HepG2 (cell line): ENCODE measurements around the gene MAMLD1. TPM values are rescaled to one million over a fixed set of nuclear protein-coding genes. Genes with fewer than 3 reads are reported as not detected.

Experiments used
- ATAC-seq: fragments of 200-7000 bp; cut with Tn5 transposase; 3 replicates; pipeline ENCODE4 v1.9.1; 2020; ENCODE audit warnings: mild to moderate bottlenecking, moderate library complexity
- BruUV-seq: library from RNA; stranded (reverse); fragments of 400-500 nt; replicated peaks from 2 replicates; lab custom pipeline; 2021; lab: Mats Ljungman, UMichigan
- CTCF ChIA-PET: fragments of 300-600 bp; formaldehyde crosslinking; extraction: SDS; loops from one replicate; lab custom pipeline; 2021; ENCODE audit warnings: low total read pairs, inconsistent platforms, low intra/inter-chr PET ratio; lab: Yijun Ruan, JAX
- POLR2A ChIA-PET: fragments of 350-600 bp; sonication (Branson Sonifier 250); formaldehyde crosslinking; loops from one replicate; lab custom pipeline; 2020; ENCODE audit warnings: antibody characterized with exemption, inconsistent platforms; lab: Yijun Ruan, JAX
- DNase-seq: peaks from one replicate; pipeline ENCODE4 v3.0.0-alpha.2; 2015; ENCODE audit warnings: low spot score
- FAIRE-seq: peaks from 3 replicates; lab custom pipeline; 2011; peaks lifted over from hg19 to GRCh38; lab: Jason Lieb, UNC
- H2AFZ ChIP-seq: one replicate; pipeline ENCODE4 v1.6.1; 2011; ENCODE audit warnings: low read length, inconsistent platforms
- H3K27ac ChIP-seq: fragments of 300-600 bp; 3 replicates; pipeline ENCODE4 v1.8.0; 2011; ENCODE audit warnings: mixed run types, mild to moderate bottlenecking, mixed read lengths, low read length, inconsistent platforms; ENCODE audit not compliant: insufficient read depth; ENCODE audit errors: extremely low read length
- H3K27me3 ChIP-seq, 2 experiments: fragments of 200-600 bp in 1 of 2; 2 replicates in 1 of 2; 3 replicates in 1 of 2; pipeline versions ENCODE4 v1.6.0 to v1.8.0; 2011; ENCODE audit warnings: low read length in 2 of 2, mild to moderate bottlenecking in 2 of 2, moderate library complexity in 2 of 2, inconsistent platforms in 1 of 2; ENCODE audit not compliant: insufficient read depth in 2 of 2, control insufficient read depth in 1 of 2
- H3K36me3 ChIP-seq, 2 experiments: fragments of 200-600 bp in 1 of 2; replicated peaks in 1 of 2; 2 replicates in 1 of 2; 3 replicates in 1 of 2; pipeline versions ENCODE4 v1.5.1 to v1.8.0; 2011; ENCODE audit warnings: low read length in 2 of 2, inconsistent platforms in 1 of 2; ENCODE audit not compliant: insufficient read depth in 2 of 2, control insufficient read depth in 1 of 2
- H3K4me1 ChIP-seq: 2 replicates; pipeline ENCODE4 v1.5.1; 2012; ENCODE audit warnings: low read length, inconsistent platforms; ENCODE audit not compliant: insufficient read depth
- H3K4me2 ChIP-seq: 2 replicates; pipeline ENCODE4 v1.6.0; 2011; ENCODE audit warnings: low read depth, low read length, inconsistent platforms
- H3K4me3 ChIP-seq, 3 experiments: fragments of 200-600 bp in 1 of 3; sonication (generic), shearing (Covaris generic) in 1 of 3; replicated peaks in 1 of 3; 2 replicates each; pipeline ENCODE4 v1.5.1; 2011 to 2016; ENCODE audit warnings: low read length in 3 of 3, inconsistent platforms in 2 of 3, low read depth in 2 of 3, mild to moderate bottlenecking in 2 of 3, control low read depth in 1 of 3, mixed read lengths in 1 of 3; ENCODE audit not compliant: insufficient read depth in 1 of 3
- H3K79me2 ChIP-seq: one replicate; pipeline ENCODE4 v1.6.1; 2011; ENCODE audit warnings: low read length, inconsistent platforms; ENCODE audit not compliant: insufficient read depth
- H3K9ac ChIP-seq: 2 replicates; pipeline ENCODE4 v1.6.0; 2011; ENCODE audit warnings: mild to moderate bottlenecking, low read depth, low read length, inconsistent platforms; ENCODE audit not compliant: insufficient read depth
- H3K9me3 ChIP-seq: 2 replicates; pipeline ENCODE4 v1.5.1; 2012; ENCODE audit warnings: mild to moderate bottlenecking, low read length
- H4K20me1 ChIP-seq: 2 replicates; pipeline ENCODE4 v1.6.0; 2011; ENCODE audit warnings: inconsistent platforms, mild to moderate bottlenecking, low read length, moderate library complexity; ENCODE audit not compliant: insufficient read depth
- CCAR2 ChIP-seq: fragments of 200-400 bp; formaldehyde crosslinking; optimal IDR thresholded peaks from 2 replicates; pipeline ENCODE3; 2018; ENCODE audit warnings: low read depth, mild to moderate bottlenecking, low read length, moderate library complexity
- FLYWCH1 ChIP-seq: sonication (generic); formaldehyde crosslinking; IDR thresholded peaks from 2 replicates; pipeline ENCODE4 v1.8.1; 2023; ENCODE audit warnings: mild to moderate bottlenecking, missing genetic modification reagents
- MAFK ChIP-seq, 2 experiments: IDR thresholded peaks in 1 of 2; conservative IDR thresholded peaks in 1 of 2; 2 replicates each; pipeline ENCODE4 v1.6.1; 2011; ENCODE audit warnings: improper control_type of control experiment in 2 of 2, low read length in 2 of 2
- MIER2 ChIP-seq: IDR thresholded peaks from 2 replicates; pipeline ENCODE4 v1.6.1; 2016; ENCODE audit warnings: missing biosample characterization, missing genetic modification reagents
- NFE2L1 ChIP-seq: sonication (generic); formaldehyde crosslinking; IDR thresholded peaks from 2 replicates; pipeline ENCODE4 v1.4.0; 2020; ENCODE audit warnings: missing genetic modification reagents, mild to moderate bottlenecking, borderline replicate concordance
- TAF1 ChIP-seq: sonication (generic); formaldehyde crosslinking; IDR thresholded peaks from 2 replicates; pipeline ENCODE4 v1.4.0; 2020; ENCODE audit warnings: missing genetic modification reagents
- TARDBP ChIP-seq: sonication (generic); formaldehyde crosslinking; IDR thresholded peaks from 2 replicates; pipeline ENCODE4 v1.8.0; 2022; ENCODE audit warnings: mild to moderate bottlenecking, missing genetic modification reagents
- ZNF224 ChIP-seq: sonication (generic); formaldehyde crosslinking; IDR thresholded peaks from 2 replicates; pipeline ENCODE4 v1.5.0; 2020; ENCODE audit warnings: mild to moderate bottlenecking, missing genetic modification reagents
- ZNF674 ChIP-seq: sonication (generic); formaldehyde crosslinking; IDR thresholded peaks from 2 replicates; pipeline ENCODE4 v1.5.0; 2020; ENCODE audit warnings: low read depth, mild to moderate bottlenecking, missing genetic modification reagents
- WGBS: methylation state at CpG from one replicate; pipeline ENCODE4 v1.1.6; 2017; ENCODE audit warnings: low lambda C conversion rate; 5-methylcytosine and 5-hydroxymethylcytosine counted together
- in situ Hi-C: cut with HindIII; loops from 2 replicates; pipeline ENCODE4 v1.10.0; 2017; ENCODE audit warnings: low pct_unique_long_range_greater_than_20kb; ENCODE audit not compliant: extremely low pct_ligation_motif_present
- intact Hi-C: fragments of 100-400 bp; cut with micrococcal nuclease; formaldehyde crosslinking; loops from one replicate; pipeline ENCODE4 v1.10.0; 2022; ENCODE audit not compliant: unreplicated experiment
- polyA plus RNA-seq, 8 experiments: library from polyadenylated mRNA; depleted of rRNA in 3 of 8; stranded (reverse) in 7 of 8; unstranded in 1 of 8; fragments of >200 nt; fragmentation: Illumina TruSeq in 4 of 8; extraction: Trizol in 4 of 8; gene quantifications; 2 replicates each; pipeline versions ENCODE4 v1.2.1 to v1.2.3, GENCODE V29; 2011 to 2016; ENCODE audit warnings: low read depth in 4 of 8, missing spikeins in 1 of 8, mixed read lengths in 1 of 8; ENCODE audit not compliant: insufficient read depth in 1 of 8
- total RNA-seq, 5 experiments: library from RNA; depleted of rRNA; stranded (reverse); fragments of >200 nt; fragmentation: Illumina TruSeq; extraction: Trizol; gene quantifications; 2 replicates each; pipeline ENCODE4 v1.2.3, GENCODE V29; 2016; ENCODE audit warnings: low read depth in 1 of 5
- TF ChIP-seq, protein P1 (sequence below): sonication (generic); formaldehyde crosslinking; IDR thresholded peaks from 2 replicates; pipeline ENCODE4 v1.5.1; 2020; ENCODE audit warnings: mild to moderate bottlenecking, missing genetic modification reagents, borderline replicate concordance
- TF ChIP-seq, protein P2 (sequence below): sonication (generic); formaldehyde crosslinking; IDR thresholded peaks from 2 replicates; pipeline ENCODE4 v1.5.0; 2020; ENCODE audit warnings: mild to moderate bottlenecking, missing genetic modification reagents
- TF ChIP-seq, protein P3 (sequence below): sonication (generic); formaldehyde crosslinking; IDR thresholded peaks from 2 replicates; pipeline ENCODE4 v1.5.0; 2020; ENCODE audit warnings: missing genetic modification reagents, mild to moderate bottlenecking, borderline replicate concordance
- TF ChIP-seq, protein P4 (sequence below): sonication (generic); formaldehyde crosslinking; IDR thresholded peaks from 2 replicates; pipeline ENCODE4 v1.8.1; 2022; ENCODE audit warnings: mild to moderate bottlenecking, missing genetic modification reagents
- TF ChIP-seq, protein P5 (sequence below): sonication (generic); formaldehyde crosslinking; IDR thresholded peaks from 2 replicates; pipeline ENCODE4 v1.4.0; 2020; ENCODE audit warnings: missing genetic modification reagents

MAMLD1 gene
- total and polyA plus RNA-seq, 2 of the 13 experiments (the other 11 are each of a cell fraction or from before 2014, with no cell fraction given) = not detected

DNA sequence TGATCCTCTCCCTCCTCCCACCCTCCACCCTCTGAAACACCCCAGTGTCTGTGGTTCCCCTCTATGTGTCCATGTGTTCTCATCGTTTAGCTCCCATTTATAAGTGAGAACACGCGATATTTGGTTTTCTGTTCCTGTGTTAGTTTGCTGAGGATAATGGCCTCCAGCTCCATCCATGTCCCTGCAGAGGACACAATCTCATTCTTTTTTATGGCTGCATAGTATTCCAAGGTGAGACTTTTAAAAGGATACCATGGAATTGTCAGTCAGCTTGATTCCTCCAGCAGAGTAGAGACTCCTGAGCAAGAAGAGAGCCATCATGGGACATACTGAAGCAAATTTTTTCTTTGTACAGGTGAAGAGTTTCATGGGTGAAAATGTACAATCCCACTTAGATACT, 166.5 kb downstream of the MAMLD1 start:
- Histone ChIP-seq H3K27me3 (no peaks in the 10 kb centered on the region), H3K9ac (no peak overlapping the region), H3K36me3 (no peaks in the 10 kb centered on the region), H3K27ac (no peak overlapping the region), H3K79me2 (no peaks in the 10 kb centered on the region), H3K4me1 (no peaks in the 10 kb centered on the region), H4K20me1 (no peaks in the 10 kb centered on the region), H3K4me3 (no peak overlapping the region), H3K9me3 (no peaks in the 10 kb centered on the region), H3K4me2 (no peak overlapping the region), H2AFZ (no peak overlapping the region)
- ChIA-PET POLR2A (no interaction called here), CTCF (no interaction called here)
- FAIRE-seq = no peak
- in situ Hi-C loops (no loop called here), intact Hi-C loops (no loop called here)
- WGBS = 13% methylated on average over 3 of the region's 3 CpGs
- DNase-seq = no peak
- no peak for ATAC-seq
- no TSS peak for BruUV-seq
- TF ChIP-seq, protein P1, sequence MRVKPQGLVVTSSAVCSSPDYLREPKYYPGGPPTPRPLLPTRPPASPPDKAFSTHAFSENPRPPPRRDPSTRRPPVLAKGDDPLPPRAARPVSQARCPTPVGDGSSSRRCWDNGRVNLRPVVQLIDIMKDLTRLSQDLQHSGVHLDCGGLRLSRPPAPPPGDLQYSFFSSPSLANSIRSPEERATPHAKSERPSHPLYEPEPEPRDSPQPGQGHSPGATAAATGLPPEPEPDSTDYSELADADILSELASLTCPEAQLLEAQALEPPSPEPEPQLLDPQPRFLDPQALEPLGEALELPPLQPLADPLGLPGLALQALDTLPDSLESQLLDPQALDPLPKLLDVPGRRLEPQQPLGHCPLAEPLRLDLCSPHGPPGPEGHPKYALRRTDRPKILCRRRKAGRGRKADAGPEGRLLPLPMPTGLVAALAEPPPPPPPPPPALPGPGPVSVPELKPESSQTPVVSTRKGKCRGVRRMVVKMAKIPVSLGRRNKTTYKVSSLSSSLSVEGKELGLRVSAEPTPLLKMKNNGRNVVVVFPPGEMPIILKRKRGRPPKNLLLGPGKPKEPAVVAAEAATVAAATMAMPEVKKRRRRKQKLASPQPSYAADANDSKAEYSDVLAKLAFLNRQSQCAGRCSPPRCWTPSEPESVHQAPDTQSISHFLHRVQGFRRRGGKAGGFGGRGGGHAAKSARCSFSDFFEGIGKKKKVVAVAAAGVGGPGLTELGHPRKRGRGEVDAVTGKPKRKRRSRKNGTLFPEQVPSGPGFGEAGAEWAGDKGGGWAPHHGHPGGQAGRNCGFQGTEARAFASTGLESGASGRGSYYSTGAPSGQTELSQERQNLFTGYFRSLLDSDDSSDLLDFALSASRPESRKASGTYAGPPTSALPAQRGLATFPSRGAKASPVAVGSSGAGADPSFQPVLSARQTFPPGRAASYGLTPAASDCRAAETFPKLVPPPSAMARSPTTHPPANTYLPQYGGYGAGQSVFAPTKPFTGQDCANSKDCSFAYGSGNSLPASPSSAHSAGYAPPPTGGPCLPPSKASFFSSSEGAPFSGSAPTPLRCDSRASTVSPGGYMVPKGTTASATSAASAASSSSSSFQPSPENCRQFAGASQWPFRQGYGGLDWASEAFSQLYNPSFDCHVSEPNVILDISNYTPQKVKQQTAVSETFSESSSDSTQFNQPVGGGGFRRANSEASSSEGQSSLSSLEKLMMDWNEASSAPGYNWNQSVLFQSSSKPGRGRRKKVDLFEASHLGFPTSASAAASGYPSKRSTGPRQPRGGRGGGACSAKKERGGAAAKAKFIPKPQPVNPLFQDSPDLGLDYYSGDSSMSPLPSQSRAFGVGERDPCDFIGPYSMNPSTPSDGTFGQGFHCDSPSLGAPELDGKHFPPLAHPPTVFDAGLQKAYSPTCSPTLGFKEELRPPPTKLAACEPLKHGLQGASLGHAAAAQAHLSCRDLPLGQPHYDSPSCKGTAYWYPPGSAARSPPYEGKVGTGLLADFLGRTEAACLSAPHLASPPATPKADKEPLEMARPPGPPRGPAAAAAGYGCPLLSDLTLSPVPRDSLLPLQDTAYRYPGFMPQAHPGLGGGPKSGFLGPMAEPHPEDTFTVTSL = no peak
- no peak for TF ChIP-seq TARDBP (CRISPR knock-in tag)
- TF ChIP-seq, protein P2, sequence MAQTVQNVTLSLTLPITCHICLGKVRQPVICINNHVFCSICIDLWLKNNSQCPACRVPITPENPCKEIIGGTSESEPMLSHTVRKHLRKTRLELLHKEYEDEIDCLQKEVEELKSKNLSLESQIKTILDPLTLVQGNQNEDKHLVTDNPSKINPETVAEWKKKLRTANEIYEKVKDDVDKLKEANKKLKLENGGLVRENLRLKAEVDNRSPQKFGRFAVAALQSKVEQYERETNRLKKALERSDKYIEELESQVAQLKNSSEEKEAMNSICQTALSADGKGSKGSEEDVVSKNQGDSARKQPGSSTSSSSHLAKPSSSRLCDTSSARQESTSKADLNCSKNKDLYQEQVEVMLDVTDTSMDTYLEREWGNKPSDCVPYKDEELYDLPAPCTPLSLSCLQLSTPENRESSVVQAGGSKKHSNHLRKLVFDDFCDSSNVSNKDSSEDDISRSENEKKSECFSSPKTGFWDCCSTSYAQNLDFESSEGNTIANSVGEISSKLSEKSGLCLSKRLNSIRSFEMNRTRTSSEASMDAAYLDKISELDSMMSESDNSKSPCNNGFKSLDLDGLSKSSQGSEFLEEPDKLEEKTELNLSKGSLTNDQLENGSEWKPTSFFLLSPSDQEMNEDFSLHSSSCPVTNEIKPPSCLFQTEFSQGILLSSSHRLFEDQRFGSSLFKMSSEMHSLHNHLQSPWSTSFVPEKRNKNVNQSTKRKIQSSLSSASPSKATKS (CRISPR knock-in tag) = no peak
- TF ChIP-seq, protein P3, sequence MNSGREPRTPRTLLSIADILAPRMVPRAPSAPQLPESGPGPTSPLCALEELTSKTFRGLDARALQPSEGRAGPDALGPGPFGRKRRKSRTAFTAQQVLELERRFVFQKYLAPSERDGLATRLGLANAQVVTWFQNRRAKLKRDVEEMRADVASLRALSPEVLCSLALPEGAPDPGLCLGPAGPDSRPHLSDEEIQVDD (CRISPR knock-in tag) = no peak
- no peak for TF ChIP-seq TAF1 (CRISPR knock-in tag)
- no peak for TF ChIP-seq MIER2 (CRISPR knock-in tag)
- no peak for TF ChIP-seq CCAR2
- no peak for TF ChIP-seq ZNF224 (CRISPR knock-in tag)
- TF ChIP-seq, protein P4, sequence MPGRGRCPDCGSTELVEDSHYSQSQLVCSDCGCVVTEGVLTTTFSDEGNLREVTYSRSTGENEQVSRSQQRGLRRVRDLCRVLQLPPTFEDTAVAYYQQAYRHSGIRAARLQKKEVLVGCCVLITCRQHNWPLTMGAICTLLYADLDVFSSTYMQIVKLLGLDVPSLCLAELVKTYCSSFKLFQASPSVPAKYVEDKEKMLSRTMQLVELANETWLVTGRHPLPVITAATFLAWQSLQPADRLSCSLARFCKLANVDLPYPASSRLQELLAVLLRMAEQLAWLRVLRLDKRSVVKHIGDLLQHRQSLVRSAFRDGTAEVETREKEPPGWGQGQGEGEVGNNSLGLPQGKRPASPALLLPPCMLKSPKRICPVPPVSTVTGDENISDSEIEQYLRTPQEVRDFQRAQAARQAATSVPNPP (CRISPR knock-in tag) = no peak
- TF ChIP-seq ZNF674 (CRISPR knock-in tag) = no peak
- no peak for TF ChIP-seq NFE2L1
- no peak for TF ChIP-seq MAFK (conservative IDR thresholded peaks at IDR 0.05 in 1 of 2, IDR thresholded peaks at IDR 0.05 in 1 of 2; ENCODE audit: low read length in 2 of 2)
- TF ChIP-seq, protein P5, sequence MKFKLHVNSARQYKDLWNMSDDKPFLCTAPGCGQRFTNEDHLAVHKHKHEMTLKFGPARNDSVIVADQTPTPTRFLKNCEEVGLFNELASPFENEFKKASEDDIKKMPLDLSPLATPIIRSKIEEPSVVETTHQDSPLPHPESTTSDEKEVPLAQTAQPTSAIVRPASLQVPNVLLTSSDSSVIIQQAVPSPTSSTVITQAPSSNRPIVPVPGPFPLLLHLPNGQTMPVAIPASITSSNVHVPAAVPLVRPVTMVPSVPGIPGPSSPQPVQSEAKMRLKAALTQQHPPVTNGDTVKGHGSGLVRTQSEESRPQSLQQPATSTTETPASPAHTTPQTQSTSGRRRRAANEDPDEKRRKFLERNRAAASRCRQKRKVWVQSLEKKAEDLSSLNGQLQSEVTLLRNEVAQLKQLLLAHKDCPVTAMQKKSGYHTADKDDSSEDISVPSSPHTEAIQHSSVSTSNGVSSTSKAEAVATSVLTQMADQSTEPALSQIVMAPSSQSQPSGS (CRISPR knock-in tag) = no peak
- TF ChIP-seq FLYWCH1 (CRISPR knock-in tag) = no peak
